NCI-H345 treated with DMSO at 0.1 percent for 48 hours (cell line): ENCODE results near the gene PIK3R6.
A peak's percentile ranks its signal among the peaks of the same experiment; 100 is the strongest.

ENCODE experiments used
- DNase-seq: peaks from one replicate; lab custom pipeline; 2025; ENCODE audit not compliant: unreplicated experiment; lab: John Stamatoyannopoulos, UW

The PIK3R6 gene

GRCh38 chr17:8798846-8799569 is 68.5 kb downstream of the PIK3R6 start, which contains the start of gene MFSD6L:
Gene MFSD6L, minus strand, starts transcription at chr17:8799365. Its CDS starts 245 bp downstream, at chr17:8799120.
- peak; percentile 0 for DNase-seq

- no peak for DNase-seq
Measured at GRCh38 chr17:8798176-8798845, 69.2 kb downstream of the PIK3R6 start.

GRCh38 chr17:8797621-8798175 is 69.8 kb downstream of the PIK3R6 start:
- no peak for DNase-seq

GRCh38 chr17:8794636-8795035 is 72.8 kb downstream of the PIK3R6 start:
- DNase-seq, result no peak

GRCh38 chr17:8793649-8794048 is 73.8 kb downstream of the PIK3R6 start:
- no peak for DNase-seq

- no peak for DNase-seq
Measured at GRCh38 chr17:8792646-8793045, 74.8 kb downstream of the PIK3R6 start.

GRCh38 chr17:8791910-8792270 is 75.6 kb downstream of the PIK3R6 start:
- no peak for DNase-seq

- no peak for DNase-seq
Measured at GRCh38 chr17:8791248-8791909, 76.1 kb downstream of the PIK3R6 start.

- DNase-seq, result no peak
Measured at GRCh38 chr17:8789743-8790142, 77.7 kb downstream of the PIK3R6 start.

GRCh38 chr17:8788998-8789397 is 78.5 kb downstream of the PIK3R6 start:
- DNase-seq, result no peak

GRCh38 chr17:8785547-8786413 is 81.7 kb downstream of the PIK3R6 start:
- no peak for DNase-seq

GRCh38 chr17:8782176-8782575 is 85.3 kb downstream of the PIK3R6 start:
- DNase-seq, result no peak

GRCh38 chr17:8781776-8782175 is 85.7 kb downstream of the PIK3R6 start:
- DNase-seq, result no peak

- DNase-seq, result no peak
Measured at GRCh38 chr17:8776881-8777280, 90.6 kb downstream of the PIK3R6 start.

- no peak for DNase-seq
Measured at GRCh38 chr17:8776248-8776647, 91.2 kb downstream of the PIK3R6 start.

- DNase-seq, result no peak
Measured at GRCh38 chr17:8766731-8767130, 100.7 kb downstream of the PIK3R6 start.

- DNase-seq, result no peak
Measured at GRCh38 chr17:8762012-8762411, 105.5 kb downstream of the PIK3R6 start.

- no peak for DNase-seq
Measured at GRCh38 chr17:8758137-8758596, 109.3 kb downstream of the PIK3R6 start, which contains the start of gene SPDYE4. Gene SPDYE4, minus strand, starts transcription at chr17:8758546. Its CDS starts 164 bp downstream, at chr17:8758382.

GRCh38 chr17:8757189-8757588 is 110.3 kb downstream of the PIK3R6 start:
- DNase-seq, result no peak

- DNase-seq, result no peak
Measured at GRCh38 chr17:8755590-8756255, 111.8 kb downstream of the PIK3R6 start.
